NT2/D1 (cell line): ENCODE results near the gene CLDN34.

ENCODE experiments used
- SUZ12 ChIP-seq: IDR thresholded peaks from 2 replicates; pipeline ENCODE4 v1.6.1; 2011; ENCODE audit not compliant: insufficient read length, insufficient read depth; ENCODE audit errors: extremely low read depth
- YY1 ChIP-seq: IDR thresholded peaks from 2 replicates; pipeline ENCODE4 v1.6.1; 2011; ENCODE audit not compliant: insufficient read length, insufficient read depth

- TF ChIP-seq YY1, result no peak
- no peak for TF ChIP-seq SUZ12
Measured at GRCh38 chrX:9948406-9948805, 18.8 kb upstream of the CLDN34 start.
